ENCODE data around the gene SYT5.

Gene SYT5

DNA sequence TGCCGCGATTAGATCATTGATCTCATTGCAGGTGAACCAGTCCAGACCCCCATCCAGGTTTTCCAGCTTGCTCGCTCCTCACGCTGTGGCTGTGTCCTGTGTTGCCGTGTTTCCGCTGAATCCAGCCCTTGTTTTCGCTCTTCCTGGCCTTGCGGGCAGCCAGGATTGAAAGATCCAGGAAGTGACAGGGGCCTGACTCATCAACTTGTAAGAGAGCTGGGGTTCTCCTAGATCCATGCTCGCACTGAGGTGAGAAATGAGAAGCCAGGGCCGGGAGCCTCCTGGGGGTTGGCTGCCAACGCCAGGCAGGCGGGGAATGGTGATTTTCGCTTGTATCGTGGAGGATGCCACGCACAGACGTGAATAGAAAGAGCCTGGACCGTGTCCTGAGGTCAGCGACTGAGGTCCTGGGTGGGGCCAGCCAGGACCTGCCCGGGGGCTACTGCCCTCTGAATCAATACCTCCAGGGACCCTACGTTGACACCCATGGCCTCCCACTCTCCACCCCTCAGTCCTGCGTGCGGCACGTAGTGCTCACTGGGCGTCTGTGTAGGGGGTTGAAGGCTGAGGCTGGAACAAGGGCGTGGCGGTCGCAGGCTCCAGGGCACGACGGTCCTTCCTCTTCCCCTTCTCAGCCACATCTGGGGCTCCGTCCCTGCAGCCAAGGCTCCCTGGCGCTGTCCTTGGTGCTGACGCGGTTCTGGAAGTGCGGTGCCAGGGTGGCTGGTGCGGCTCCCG is 36.5 kb upstream of the SYT5 start:
- H3K4me3 ChIP-seq (ENCODE audit: low read depth, low read length), result no peak overlapping the region
- no peak for TF ChIP-seq CTCF (IDR thresholded peaks at IDR 0.05; ENCODE audit: insufficient read depth, low read depth, low read length, missing control alignments)
- DNase-seq (ENCODE audit: low read depth), result peak; percentile 39

DNA sequence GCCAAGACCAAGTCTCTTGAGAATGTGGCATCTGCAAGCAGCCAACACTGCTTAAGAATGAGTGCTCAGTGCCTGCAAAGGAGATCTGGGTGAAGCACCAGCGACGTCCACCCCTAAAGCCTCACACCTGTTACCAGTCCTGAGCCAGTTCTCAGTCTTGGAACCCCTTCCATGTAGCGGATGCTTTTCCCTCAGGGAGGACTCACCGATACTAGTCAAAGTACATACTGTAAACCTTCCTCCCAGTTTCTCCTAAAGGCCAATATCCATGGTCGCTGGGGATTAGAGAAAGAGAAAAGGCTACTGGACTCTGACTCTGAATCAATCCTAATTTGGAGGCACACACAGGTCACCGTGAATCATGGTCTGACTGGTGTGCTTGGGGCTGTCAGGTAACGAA is 33.5 kb upstream of the SYT5 start:
- TF ChIP-seq CTCF (IDR thresholded peaks at IDR 0.05; ENCODE audit: insufficient read depth, low read depth, low read length, missing control alignments), result no peak
- no peak overlapping the region for H3K4me3 ChIP-seq (ENCODE audit: low read depth, low read length)
- DNase-seq (ENCODE audit: low read depth), result no peak

GRCh38 chr19:55212447-55212846 is 32.4 kb upstream of the SYT5 start:
- peak; percentile 45 for TF ChIP-seq CTCF (IDR thresholded peaks at IDR 0.05; ENCODE audit: insufficient read depth, low read depth, low read length, missing control alignments)
- no peak overlapping the region for H3K4me3 ChIP-seq (ENCODE audit: low read depth, low read length)
- peak; percentile 57 for DNase-seq (ENCODE audit: low read depth)

DNA sequence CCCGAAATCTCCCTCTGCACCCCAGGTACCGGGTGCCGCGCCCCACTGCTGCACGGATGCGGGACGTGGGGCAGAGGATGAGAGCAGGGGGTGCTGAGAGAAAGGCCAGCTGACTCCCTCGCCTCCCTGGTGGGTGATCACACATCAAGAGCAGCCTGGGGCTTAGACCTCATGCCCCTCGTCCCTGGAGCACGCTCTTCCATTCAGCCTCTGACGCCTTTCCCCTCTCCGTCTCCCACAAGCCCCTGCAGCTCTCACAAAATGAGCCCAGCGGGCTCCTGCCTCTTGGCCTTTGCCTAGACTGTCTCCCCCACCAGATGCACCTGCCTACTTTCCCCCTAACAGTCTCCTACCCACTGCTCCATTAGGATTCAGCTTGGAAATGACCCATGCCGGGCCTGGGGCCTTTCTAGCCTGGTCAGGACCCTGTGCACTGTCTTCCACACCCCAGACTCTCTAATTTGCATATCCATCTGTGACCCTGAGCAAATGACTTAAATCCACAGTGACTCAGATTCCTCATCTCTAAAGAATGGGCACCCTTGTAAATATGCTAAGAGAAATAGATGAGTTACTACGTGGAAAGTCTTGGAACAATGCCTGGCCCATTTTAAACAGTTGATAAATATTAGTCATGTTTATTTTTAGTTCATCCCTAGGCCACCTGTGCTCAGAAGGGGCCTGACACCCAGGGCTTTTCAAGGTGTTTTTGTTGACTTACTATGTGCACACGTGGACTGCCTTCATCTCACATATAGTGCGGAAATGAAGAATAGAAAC is 29.8 kb upstream of the SYT5 start:
- no peak overlapping the region for H3K4me3 ChIP-seq (ENCODE audit: low read depth, low read length)
- DNase-seq (ENCODE audit: low read depth), result no peak
- no peak for TF ChIP-seq CTCF (IDR thresholded peaks at IDR 0.05; ENCODE audit: insufficient read depth, low read depth, low read length, missing control alignments)

DNA sequence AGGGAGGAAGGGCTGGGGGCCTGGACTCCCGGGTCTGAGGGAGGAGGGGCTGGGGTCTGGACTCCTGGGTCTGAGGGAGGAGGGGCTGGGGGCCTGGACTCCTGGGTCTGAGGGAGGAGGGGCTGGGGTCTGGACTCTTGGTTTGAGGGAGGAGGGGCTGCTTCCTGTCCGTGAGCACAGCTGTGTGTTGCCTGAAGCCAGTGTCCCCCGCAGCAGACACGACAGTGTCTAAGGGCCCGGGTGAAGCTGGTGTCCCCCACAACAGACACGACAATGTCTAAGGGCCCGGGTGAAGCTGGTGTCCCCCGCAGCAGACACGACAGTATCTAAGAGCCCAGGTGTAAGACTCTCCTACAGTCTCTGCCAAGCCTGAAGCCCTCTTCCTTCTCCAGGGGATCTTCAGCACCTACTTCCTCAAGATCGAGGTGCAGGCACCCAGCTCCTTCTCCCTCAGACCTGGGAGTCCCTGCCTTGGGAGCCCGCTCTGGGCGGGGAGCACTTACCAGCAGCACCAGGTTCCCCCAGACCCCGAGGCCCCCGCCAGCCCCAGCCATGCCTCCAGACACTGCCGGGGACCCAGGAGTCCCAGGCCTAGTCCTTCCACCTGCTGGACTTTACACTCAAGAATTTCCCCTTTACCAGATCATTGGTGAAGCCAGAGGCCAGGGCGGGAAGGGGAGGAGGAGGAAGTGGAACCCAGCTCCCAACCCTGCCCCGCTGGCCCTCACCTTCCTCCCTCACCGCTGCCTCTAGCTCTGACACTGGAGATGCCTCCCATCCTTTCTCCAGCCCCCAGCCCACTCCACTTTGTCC is 29.0 kb upstream of the SYT5 start, which contains the start of gene PTPRH:
TSS of gene PTPRH (minus strand) at position 622 of the 813 bp plus-strand sequence. CDS start at position 554, 68 bp downstream.
- no peak for TF ChIP-seq CTCF (IDR thresholded peaks at IDR 0.05; ENCODE audit: insufficient read depth, low read depth, low read length, missing control alignments)
- H3K4me3 ChIP-seq (ENCODE audit: low read depth, low read length), result no peak within 1 kb of the TSS
- DNase-seq (ENCODE audit: low read depth), result no peak

- no peak for DNase-seq (ENCODE audit: low read depth)
- TF ChIP-seq CTCF (IDR thresholded peaks at IDR 0.05; ENCODE audit: insufficient read depth, low read depth, low read length, missing control alignments), result no peak
- H3K4me3 ChIP-seq (ENCODE audit: low read depth, low read length), result no peak overlapping the region
Observed at GRCh38 chr19:55206664-55207500, 26.8 kb upstream of the SYT5 start.

Measured in GM12865 (cell line).